HepG2 (cell line): ENCODE measurements around the gene MICALL2. TPM values are rescaled to one million over a fixed set of nuclear protein-coding genes. Genes with fewer than 3 reads are reported as not detected.

Experiments used
- ATAC-seq: fragments of 200-7000 bp; cut with Tn5 transposase; 3 replicates; pipeline ENCODE4 v1.9.1; 2020; ENCODE audit warnings: mild to moderate bottlenecking, moderate library complexity
- BruUV-seq: library from RNA; stranded (reverse); fragments of 400-500 nt; replicated peaks from 2 replicates; lab custom pipeline; 2021; lab: Mats Ljungman, UMichigan
- CTCF ChIA-PET: fragments of 300-600 bp; formaldehyde crosslinking; extraction: SDS; loops from one replicate; lab custom pipeline; 2021; ENCODE audit warnings: low total read pairs, inconsistent platforms, low intra/inter-chr PET ratio; lab: Yijun Ruan, JAX
- POLR2A ChIA-PET: fragments of 350-600 bp; sonication (Branson Sonifier 250); formaldehyde crosslinking; loops from one replicate; lab custom pipeline; 2020; ENCODE audit warnings: antibody characterized with exemption, inconsistent platforms; lab: Yijun Ruan, JAX
- DNase-seq: peaks from one replicate; pipeline ENCODE4 v3.0.0-alpha.2; 2015; ENCODE audit warnings: low spot score
- FAIRE-seq: peaks from 3 replicates; lab custom pipeline; 2011; peaks lifted over from hg19 to GRCh38; lab: Jason Lieb, UNC
- H2AFZ ChIP-seq: one replicate; pipeline ENCODE4 v1.6.1; 2011; ENCODE audit warnings: low read length, inconsistent platforms
- H3K27ac ChIP-seq: fragments of 300-600 bp; 3 replicates; pipeline ENCODE4 v1.8.0; 2011; ENCODE audit warnings: mixed run types, mild to moderate bottlenecking, mixed read lengths, low read length, inconsistent platforms; ENCODE audit not compliant: insufficient read depth; ENCODE audit errors: extremely low read length
- H3K27me3 ChIP-seq, 2 experiments: fragments of 200-600 bp in 1 of 2; 2 replicates in 1 of 2; 3 replicates in 1 of 2; pipeline versions ENCODE4 v1.6.0 to v1.8.0; 2011; ENCODE audit warnings: low read length in 2 of 2, mild to moderate bottlenecking in 2 of 2, moderate library complexity in 2 of 2, inconsistent platforms in 1 of 2; ENCODE audit not compliant: insufficient read depth in 2 of 2, control insufficient read depth in 1 of 2
- H3K36me3 ChIP-seq, 2 experiments: fragments of 200-600 bp in 1 of 2; replicated peaks in 1 of 2; 2 replicates in 1 of 2; 3 replicates in 1 of 2; pipeline versions ENCODE4 v1.5.1 to v1.8.0; 2011; ENCODE audit warnings: low read length in 2 of 2, inconsistent platforms in 1 of 2; ENCODE audit not compliant: insufficient read depth in 2 of 2, control insufficient read depth in 1 of 2
- H3K4me1 ChIP-seq: 2 replicates; pipeline ENCODE4 v1.5.1; 2012; ENCODE audit warnings: low read length, inconsistent platforms; ENCODE audit not compliant: insufficient read depth
- H3K4me2 ChIP-seq: 2 replicates; pipeline ENCODE4 v1.6.0; 2011; ENCODE audit warnings: low read depth, low read length, inconsistent platforms
- H3K4me3 ChIP-seq, 3 experiments: fragments of 200-600 bp in 1 of 3; sonication (generic), shearing (Covaris generic) in 1 of 3; replicated peaks in 1 of 3; 2 replicates each; pipeline ENCODE4 v1.5.1; 2011 to 2016; ENCODE audit warnings: low read length in 3 of 3, inconsistent platforms in 2 of 3, low read depth in 2 of 3, mild to moderate bottlenecking in 2 of 3, control low read depth in 1 of 3, mixed read lengths in 1 of 3; ENCODE audit not compliant: insufficient read depth in 1 of 3
- H3K79me2 ChIP-seq: one replicate; pipeline ENCODE4 v1.6.1; 2011; ENCODE audit warnings: low read length, inconsistent platforms; ENCODE audit not compliant: insufficient read depth
- H3K9ac ChIP-seq: 2 replicates; pipeline ENCODE4 v1.6.0; 2011; ENCODE audit warnings: mild to moderate bottlenecking, low read depth, low read length, inconsistent platforms; ENCODE audit not compliant: insufficient read depth
- H3K9me3 ChIP-seq: 2 replicates; pipeline ENCODE4 v1.5.1; 2012; ENCODE audit warnings: mild to moderate bottlenecking, low read length
- H4K20me1 ChIP-seq: 2 replicates; pipeline ENCODE4 v1.6.0; 2011; ENCODE audit warnings: inconsistent platforms, mild to moderate bottlenecking, low read length, moderate library complexity; ENCODE audit not compliant: insufficient read depth
- ATAD3A ChIP-seq: sonication (generic); formaldehyde crosslinking; IDR thresholded peaks from 2 replicates; pipeline ENCODE4 v1.4.0; 2020; ENCODE audit warnings: missing genetic modification reagents
- ISX ChIP-seq: sonication (generic); formaldehyde crosslinking; conservative IDR thresholded peaks from 2 replicates; pipeline ENCODE4 v1.5.0; 2020; ENCODE audit warnings: missing genetic modification reagents
- NFYB ChIP-seq: sonication (generic); formaldehyde crosslinking; IDR thresholded peaks from 2 replicates; pipeline ENCODE4 v1.4.0; 2020; ENCODE audit warnings: missing genetic modification reagents
- ZNF569 ChIP-seq: sonication (generic); formaldehyde crosslinking; IDR thresholded peaks from 2 replicates; pipeline ENCODE4 v1.5.0; 2020; ENCODE audit warnings: mild to moderate bottlenecking, missing genetic modification reagents, moderate library complexity, borderline replicate concordance
- ZNF83 ChIP-seq: sonication (generic); formaldehyde crosslinking; IDR thresholded peaks from 2 replicates; pipeline ENCODE4 v1.4.0; 2020; ENCODE audit warnings: missing genetic modification reagents, mild to moderate bottlenecking, borderline replicate concordance
- ZNF878 ChIP-seq: sonication (generic); formaldehyde crosslinking; IDR thresholded peaks from 2 replicates; pipeline ENCODE4 v1.8.1; 2023; ENCODE audit warnings: mild to moderate bottlenecking, missing genetic modification reagents, moderate library complexity
- WGBS: methylation state at CpG from one replicate; pipeline ENCODE4 v1.1.6; 2017; ENCODE audit warnings: low lambda C conversion rate; 5-methylcytosine and 5-hydroxymethylcytosine counted together
- in situ Hi-C: cut with HindIII; loops from 2 replicates; pipeline ENCODE4 v1.10.0; 2017; ENCODE audit warnings: low pct_unique_long_range_greater_than_20kb; ENCODE audit not compliant: extremely low pct_ligation_motif_present
- intact Hi-C: fragments of 100-400 bp; cut with micrococcal nuclease; formaldehyde crosslinking; loops from one replicate; pipeline ENCODE4 v1.10.0; 2022; ENCODE audit not compliant: unreplicated experiment
- polyA plus RNA-seq, 8 experiments: library from polyadenylated mRNA; depleted of rRNA in 3 of 8; stranded (reverse) in 7 of 8; unstranded in 1 of 8; fragments of >200 nt; fragmentation: Illumina TruSeq in 4 of 8; extraction: Trizol in 4 of 8; gene quantifications; 2 replicates each; pipeline versions ENCODE4 v1.2.1 to v1.2.3, GENCODE V29; 2011 to 2016; ENCODE audit warnings: low read depth in 4 of 8, missing spikeins in 1 of 8, mixed read lengths in 1 of 8; ENCODE audit not compliant: insufficient read depth in 1 of 8
- total RNA-seq, 5 experiments: library from RNA; depleted of rRNA; stranded (reverse); fragments of >200 nt; fragmentation: Illumina TruSeq; extraction: Trizol; gene quantifications; 2 replicates each; pipeline ENCODE4 v1.2.3, GENCODE V29; 2016; ENCODE audit warnings: low read depth in 1 of 5
- TF ChIP-seq, protein P1 (sequence below): sonication (generic); formaldehyde crosslinking; IDR thresholded peaks from 2 replicates; pipeline ENCODE4 v1.8.0; 2022; ENCODE audit warnings: missing genetic modification reagents, mild to moderate bottlenecking, borderline replicate concordance
- TF ChIP-seq, protein P2 (sequence below): IDR thresholded peaks from 2 replicates; pipeline ENCODE4 v1.6.1; 2016

The MICALL2 gene
- total and polyA plus RNA-seq, 2 of the 13 experiments (the other 11 are each of a cell fraction or from before 2014, with no cell fraction given), result 5.8 to 12.4 TPM

DNA sequence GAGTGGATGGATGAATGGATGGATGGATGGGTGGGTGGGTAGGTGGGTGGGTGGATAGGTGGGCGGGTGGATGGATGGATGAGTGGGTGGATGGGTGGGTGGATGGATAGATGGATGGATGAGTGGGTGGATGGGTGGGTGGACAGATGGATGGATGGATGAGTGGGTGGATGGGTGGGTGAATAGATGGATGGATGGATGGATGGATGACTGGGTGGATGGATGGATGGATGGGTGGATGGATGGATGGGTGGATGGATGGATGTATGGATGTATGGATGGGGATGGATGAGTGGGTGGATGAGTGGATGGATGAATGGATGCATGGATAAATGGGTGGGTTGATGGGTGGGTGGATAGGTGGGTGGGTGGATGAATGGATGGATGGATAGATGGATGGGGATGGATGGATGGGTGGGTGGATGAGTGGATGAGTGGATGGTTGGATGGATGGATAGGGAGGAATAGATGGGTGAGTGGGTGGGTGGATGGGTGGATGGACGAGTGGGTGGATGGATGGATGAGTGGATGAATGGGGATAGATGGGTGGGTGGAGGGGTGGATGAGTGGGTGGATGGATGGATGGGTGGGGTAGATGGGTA lies 43.8 kb downstream of the MICALL2 start:
- no peak overlapping the region for H2AFZ ChIP-seq
- TF ChIP-seq ZNF569 (CRISPR knock-in tag) (no peak), ZNF83 (CRISPR knock-in tag) (no peak), NFYB (CRISPR knock-in tag) (no peak), ZNF878 (CRISPR knock-in tag) (no peak), ATAD3A (CRISPR knock-in tag) (no peak), ISX (CRISPR knock-in tag) (no peak)
- TF ChIP-seq, protein P1, sequence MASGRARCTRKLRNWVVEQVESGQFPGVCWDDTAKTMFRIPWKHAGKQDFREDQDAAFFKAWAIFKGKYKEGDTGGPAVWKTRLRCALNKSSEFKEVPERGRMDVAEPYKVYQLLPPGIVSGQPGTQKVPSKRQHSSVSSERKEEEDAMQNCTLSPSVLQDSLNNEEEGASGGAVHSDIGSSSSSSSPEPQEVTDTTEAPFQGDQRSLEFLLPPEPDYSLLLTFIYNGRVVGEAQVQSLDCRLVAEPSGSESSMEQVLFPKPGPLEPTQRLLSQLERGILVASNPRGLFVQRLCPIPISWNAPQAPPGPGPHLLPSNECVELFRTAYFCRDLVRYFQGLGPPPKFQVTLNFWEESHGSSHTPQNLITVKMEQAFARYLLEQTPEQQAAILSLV (CRISPR knock-in tag), result no peak
- TF ChIP-seq, protein P2, sequence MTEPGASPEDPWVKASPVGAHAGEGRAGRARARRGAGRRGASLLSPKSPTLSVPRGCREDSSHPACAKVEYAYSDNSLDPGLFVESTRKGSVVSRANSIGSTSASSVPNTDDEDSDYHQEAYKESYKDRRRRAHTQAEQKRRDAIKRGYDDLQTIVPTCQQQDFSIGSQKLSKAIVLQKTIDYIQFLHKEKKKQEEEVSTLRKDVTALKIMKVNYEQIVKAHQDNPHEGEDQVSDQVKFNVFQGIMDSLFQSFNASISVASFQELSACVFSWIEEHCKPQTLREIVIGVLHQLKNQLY, result no peak
- TF ChIP-seq, all 625 proteins: peak for 0
- ChIA-PET CTCF (no interaction called here), POLR2A (no interaction called here)
- Histone ChIP-seq H3K4me1 (no peaks in the 10 kb centered on the region), H3K27me3 (peaks cover 8 to 29% of the 10 kb centered on the region in 2 experiments; a peak in 4 of 5 replicates), H3K9me3 (no peaks in the 10 kb centered on the region), H3K79me2 (no peaks in the 10 kb centered on the region), H3K4me3 (no peak overlapping the region), H3K27ac (no peak overlapping the region), H3K4me2 (no peak overlapping the region), H3K36me3 (no peaks in the 10 kb centered on the region), H4K20me1 (no peaks in the 10 kb centered on the region), H3K9ac (no peak overlapping the region)
- in situ Hi-C loops (no loop called here), intact Hi-C loops (no loop called here)
- DNase-seq (no peak), ATAC-seq (no peak), FAIRE-seq (no peak)
- no TSS peak for BruUV-seq
- WGBS, result 2% methylated on average over 2 of the region's 2 CpGs
